MM.1S (cell line): ENCODE data around the gene PRKCG.

Experiments used
- CTCF ChIP-seq: fragments of 300-600 bp; sonication (generic); IDR thresholded peaks from 2 replicates; pipeline ENCODE4 v1.5.1; 2016; ENCODE audit warnings: antibody characterized with exemption, low read length, mixed read lengths
- EZH2phosphoT487 ChIP-seq: fragments of 300-600 bp; sonication (generic); IDR thresholded peaks from 2 replicates; pipeline ENCODE4 v1.6.1; 2018; ENCODE audit warnings: antibody characterized with exemption, low read length

- TF ChIP-seq EZH2phosphoT487 (no peak), CTCF (no peak)
Observed at GRCh38 chr19:53897459-53897858, 15.5 kb downstream of the PRKCG start.
